HUES48 (cell line): ENCODE results near the gene STOX2.

Experiments
- H3K27ac ChIP-seq: one replicate; pipeline ENCODE4 v1.7.0; 2013; ENCODE audit warnings: low read depth, low read length, inconsistent platforms
- H3K27me3 ChIP-seq: 2 replicates; pipeline ENCODE4 v1.6.1; 2013; ENCODE audit warnings: mild to moderate bottlenecking, low read length; ENCODE audit not compliant: control insufficient read depth, insufficient read depth
- H3K36me3 ChIP-seq: 2 replicates; pipeline ENCODE4 v1.6.1; 2013; ENCODE audit warnings: low read length; ENCODE audit not compliant: control insufficient read depth, insufficient read depth
- H3K4me1 ChIP-seq: 2 replicates; pipeline ENCODE4 v1.6.1; 2013; ENCODE audit warnings: mild to moderate bottlenecking, low read length; ENCODE audit not compliant: control insufficient read depth, insufficient read depth
- H3K4me3 ChIP-seq: 2 replicates; pipeline ENCODE4 v1.5.1; 2013; ENCODE audit warnings: mild to moderate bottlenecking, low read depth, low read length
- H3K9ac ChIP-seq: 2 replicates; pipeline ENCODE4 v1.6.1; 2013; ENCODE audit warnings: mild to moderate bottlenecking, low read depth, low read length, moderate library complexity
- H3K9me3 ChIP-seq: 2 replicates; pipeline ENCODE4 v1.6.1; 2013; ENCODE audit warnings: low read length; ENCODE audit not compliant: control insufficient read depth, insufficient read depth

STOX2 gene

GRCh38 chr4:183986971-183987946 lies 82.2 kb downstream of the STOX2 start:
- H3K9me3 ChIP-seq: no peaks in the 10 kb centered on the region
- H3K27me3 ChIP-seq: peaks cover 22% of the 10 kb centered on the region
- H3K4me1 ChIP-seq: peaks cover 32% of the 10 kb centered on the region
- H3K36me3 ChIP-seq: no peaks in the 10 kb centered on the region
- peak overlapping the region; percentile 55 for H3K4me3 ChIP-seq
- peak overlapping the region; percentile 76 for H3K9ac ChIP-seq
- peak overlapping the region; percentile 91 for H3K27ac ChIP-seq

GRCh38 chr4:183987987-183988392 lies 82.9 kb downstream of the STOX2 start:
- Histone ChIP-seq H3K27me3 (peaks cover 22% of the 10 kb centered on the region), H3K4me3 (peak overlapping the region; percentile 55), H3K9me3 (no peaks in the 10 kb centered on the region), H3K36me3 (no peaks in the 10 kb centered on the region), H3K27ac (peak overlapping the region; percentile 91), H3K4me1 (peaks cover 32% of the 10 kb centered on the region), H3K9ac (peak overlapping the region; percentile 76)

GRCh38 chr4:183988874-183989273 lies 83.8 kb downstream of the STOX2 start:
- peaks cover 22% of the 10 kb centered on the region for H3K27me3 ChIP-seq
- H3K36me3 ChIP-seq: no peaks in the 10 kb centered on the region
- no peaks in the 10 kb centered on the region for H3K9me3 ChIP-seq
- H3K4me3 ChIP-seq: no peak overlapping the region
- H3K27ac ChIP-seq: peak overlapping the region; percentile 91
- H3K4me1 ChIP-seq: peaks cover 38% of the 10 kb centered on the region
- H3K9ac ChIP-seq: no peak overlapping the region

GRCh38 chr4:183989461-183989860 lies 84.4 kb downstream of the STOX2 start:
- H3K4me1 ChIP-seq: peaks cover 41% of the 10 kb centered on the region
- H3K36me3 ChIP-seq: no peaks in the 10 kb centered on the region
- no peak overlapping the region for H3K9ac ChIP-seq
- no peak overlapping the region for H3K27ac ChIP-seq
- H3K4me3 ChIP-seq: no peak overlapping the region
- no peaks in the 10 kb centered on the region for H3K9me3 ChIP-seq
- H3K27me3 ChIP-seq: peaks cover 22% of the 10 kb centered on the region

- Histone ChIP-seq H3K36me3 (no peaks in the 10 kb centered on the region), H3K9ac (no peak overlapping the region), H3K4me3 (no peak overlapping the region), H3K27me3 (peaks cover 22% of the 10 kb centered on the region), H3K4me1 (peaks cover 44% of the 10 kb centered on the region), H3K9me3 (no peaks in the 10 kb centered on the region), H3K27ac (no peak overlapping the region)
These were observed 84.8 kb downstream of the STOX2 start for GRCh38 chr4:183989931-183990330.

- Histone ChIP-seq H3K4me1 (peaks cover 22% of the 10 kb centered on the region), H3K4me3 (no peak overlapping the region)
These were observed 88.6 kb downstream of the STOX2 start for GRCh38 chr4:183993676-183994075.

GRCh38 chr4:183995570-183995969 lies 90.5 kb downstream of the STOX2 start:
- H3K27ac ChIP-seq: peak overlapping the region; percentile 29

More at GRCh38 chr4:183993676-183994075, 88.6 kb downstream of the STOX2 start:
- no peak overlapping the region for H3K27ac ChIP-seq
- H3K9ac ChIP-seq: no peak overlapping the region
- H3K27me3 ChIP-seq: peaks cover 2% of the 10 kb centered on the region; the same call in 1 of the 2 replicates
- H3K36me3 ChIP-seq: no peaks in the 10 kb centered on the region
- H3K9me3 ChIP-seq: no peaks in the 10 kb centered on the region

GRCh38 chr4:183996868-183997267 lies 91.8 kb downstream of the STOX2 start:
- Histone ChIP-seq H3K27me3 (no peaks in the 10 kb centered on the region), H3K27ac (no peak overlapping the region), H3K9ac (no peak overlapping the region), H3K4me1 (peaks cover 20% of the 10 kb centered on the region), H3K36me3 (no peaks in the 10 kb centered on the region), H3K9me3 (no peaks in the 10 kb centered on the region), H3K4me3 (no peak overlapping the region)

More at GRCh38 chr4:183995570-183995969, 90.5 kb downstream of the STOX2 start:
- Histone ChIP-seq H3K4me3 (no peak overlapping the region), H3K36me3 (no peaks in the 10 kb centered on the region), H3K27me3 (no peaks in the 10 kb centered on the region), H3K9ac (no peak overlapping the region), H3K4me1 (peaks cover 20% of the 10 kb centered on the region), H3K9me3 (no peaks in the 10 kb centered on the region)

GRCh38 chr4:183999435-183999834 lies 94.3 kb downstream of the STOX2 start:
- H3K4me3 ChIP-seq: no peak overlapping the region
- H3K4me1 ChIP-seq: peaks cover 12% of the 10 kb centered on the region; the same call in 1 of the 2 replicates
- no peaks in the 10 kb centered on the region for H3K9me3 ChIP-seq

GRCh38 chr4:184000457-184001396 lies 95.6 kb downstream of the STOX2 start:
- H3K27me3 ChIP-seq: no peaks in the 10 kb centered on the region
- no peaks in the 10 kb centered on the region for H3K9me3 ChIP-seq
- H3K27ac ChIP-seq: no peak overlapping the region
- peaks cover 2% of the 10 kb centered on the region; the same call in 1 of the 2 replicates for H3K4me1 ChIP-seq
- H3K9ac ChIP-seq: no peak overlapping the region
- peaks cover 7% of the 10 kb centered on the region; the same call in 1 of the 2 replicates for H3K36me3 ChIP-seq
- H3K4me3 ChIP-seq: no peak overlapping the region

More at GRCh38 chr4:183999435-183999834, 94.3 kb downstream of the STOX2 start:
- H3K27ac ChIP-seq: no peak overlapping the region
- H3K9ac ChIP-seq: no peak overlapping the region
- H3K27me3 ChIP-seq: no peaks in the 10 kb centered on the region
- peaks cover 3% of the 10 kb centered on the region; the same call in 1 of the 2 replicates for H3K36me3 ChIP-seq
